GM23248 (cell line): Measurements from ENCODE around the gene SNRNP200.

Experiments used
- EZH2 ChIP-seq: fragments of 200-600 bp; sonication (generic); IDR thresholded peaks from 2 replicates; pipeline ENCODE4 v1.6.1; 2018; ENCODE audit warnings: antibody characterized with exemption, mild to moderate bottlenecking; ENCODE audit not compliant: insufficient read depth, poor library complexity, severe bottlenecking
- EZH2phosphoT487 ChIP-seq: fragments of 200-600 bp; sonication (generic); IDR thresholded peaks from 2 replicates; pipeline ENCODE4 v1.6.1; 2018; ENCODE audit warnings: antibody characterized with exemption, moderate library complexity, mild to moderate bottlenecking, low read depth; ENCODE audit not compliant: insufficient read depth

DNA sequence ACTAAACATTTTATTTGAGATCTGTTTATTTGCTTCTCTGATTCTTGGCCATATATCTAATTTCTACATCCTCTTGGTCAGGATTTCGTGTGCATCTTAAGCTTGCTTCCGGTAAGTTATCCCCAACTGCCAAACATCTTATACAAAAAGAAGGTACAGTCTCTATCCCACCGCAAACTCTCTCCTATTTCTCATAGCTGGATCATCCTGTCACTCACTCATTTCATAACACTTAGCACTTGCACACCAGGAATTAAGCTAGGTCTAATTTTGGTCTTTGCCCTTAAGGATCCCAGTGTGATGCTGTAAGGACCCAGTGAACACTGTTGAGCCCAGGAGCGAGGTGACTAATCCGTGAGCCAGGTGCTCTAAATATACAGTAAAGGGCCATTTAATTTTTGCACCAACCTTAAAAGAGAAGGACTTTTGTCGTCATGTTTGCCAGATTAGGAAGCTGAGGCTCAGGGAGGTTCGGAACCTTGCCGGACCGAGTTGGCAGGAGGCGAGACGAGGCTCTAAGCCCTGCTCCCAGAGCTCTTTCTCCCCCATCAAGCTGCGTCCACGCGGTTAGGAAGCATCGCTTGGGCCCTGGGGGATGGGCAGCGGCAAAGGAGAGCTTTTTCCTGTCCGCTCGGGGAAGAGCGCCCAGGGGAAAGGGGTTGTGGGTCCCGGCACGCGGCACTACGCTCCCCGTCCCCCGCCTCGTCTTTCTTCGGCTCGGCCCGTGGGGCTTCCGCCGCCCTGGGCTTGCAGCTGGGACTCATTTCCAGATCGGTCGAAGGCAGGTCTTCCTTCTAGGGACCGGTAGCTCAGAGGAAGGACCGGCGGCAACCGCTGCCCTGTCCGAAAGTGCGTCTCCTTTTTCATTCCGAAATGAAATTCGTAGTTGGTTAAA is 15.6 kb upstream of the SNRNP200 start:
- TF ChIP-seq EZH2phosphoT487: no peak
- no peak for TF ChIP-seq EZH2
